Type B pancreatic cell (in vitro differentiated cells): ENCODE data around the gene LEPROT. TPM values are rescaled to one million over a fixed set of nuclear protein-coding genes. Genes with fewer than 3 reads are reported as not detected.
A peak's percentile ranks its signal among the peaks of the same experiment; 100 is the strongest.

Source experiments
- DNase-seq: peaks from one replicate; pipeline ENCODE4 v3.0.0; 2021; ENCODE audit warnings: mixed read lengths; ENCODE audit not compliant: unreplicated experiment; ENCODE audit errors: extremely low spot score
- H3K27ac Mint-ChIP-seq: 2 replicates; pipeline ENCODE4 v1.8.0; 2021; ENCODE audit warnings: mild to moderate bottlenecking, mixed read lengths
- H3K27me3 Mint-ChIP-seq: 2 replicates; pipeline ENCODE4 v1.8.0; 2021; ENCODE audit warnings: mixed read lengths
- H3K36me3 Mint-ChIP-seq: 2 replicates; pipeline ENCODE4 v1.8.0; 2021; ENCODE audit warnings: mixed read lengths
- H3K4me1 Mint-ChIP-seq: one replicate; pipeline ENCODE4 v1.8.0; 2021; ENCODE audit warnings: mixed read lengths; ENCODE audit not compliant: unreplicated experiment
- H3K4me3 Mint-ChIP-seq: 2 replicates; pipeline ENCODE4 v1.8.0; 2021; ENCODE audit warnings: mild to moderate bottlenecking, mixed read lengths
- H3K9me3 Mint-ChIP-seq: 2 replicates; pipeline ENCODE4 v1.8.0; 2021; ENCODE audit warnings: mixed read lengths
- total RNA-seq: library from RNA; stranded (reverse); gene quantifications from 2 replicates; pipeline ENCODE4 v1.2.1, GENCODE V29; 2021; ENCODE audit warnings: low replicate concordance
- TF ChIP-seq, protein P1 (sequence below): fragments of 200-600 bp; sonication (generic); conservative IDR thresholded peaks from 2 replicates; pipeline ENCODE4 v1.5.0; 2021; ENCODE audit warnings: antibody characterized with exemption, mild to moderate bottlenecking

The LEPROT gene
- total RNA-seq, 1 donor from 2014 or later = 54.3 TPM

GRCh38 chr1:65412984-65413375 lies 7.5 kb upstream of the LEPROT start:
- no peak overlapping the region for H3K27ac Mint-ChIP-seq
- TF ChIP-seq, protein P1, sequence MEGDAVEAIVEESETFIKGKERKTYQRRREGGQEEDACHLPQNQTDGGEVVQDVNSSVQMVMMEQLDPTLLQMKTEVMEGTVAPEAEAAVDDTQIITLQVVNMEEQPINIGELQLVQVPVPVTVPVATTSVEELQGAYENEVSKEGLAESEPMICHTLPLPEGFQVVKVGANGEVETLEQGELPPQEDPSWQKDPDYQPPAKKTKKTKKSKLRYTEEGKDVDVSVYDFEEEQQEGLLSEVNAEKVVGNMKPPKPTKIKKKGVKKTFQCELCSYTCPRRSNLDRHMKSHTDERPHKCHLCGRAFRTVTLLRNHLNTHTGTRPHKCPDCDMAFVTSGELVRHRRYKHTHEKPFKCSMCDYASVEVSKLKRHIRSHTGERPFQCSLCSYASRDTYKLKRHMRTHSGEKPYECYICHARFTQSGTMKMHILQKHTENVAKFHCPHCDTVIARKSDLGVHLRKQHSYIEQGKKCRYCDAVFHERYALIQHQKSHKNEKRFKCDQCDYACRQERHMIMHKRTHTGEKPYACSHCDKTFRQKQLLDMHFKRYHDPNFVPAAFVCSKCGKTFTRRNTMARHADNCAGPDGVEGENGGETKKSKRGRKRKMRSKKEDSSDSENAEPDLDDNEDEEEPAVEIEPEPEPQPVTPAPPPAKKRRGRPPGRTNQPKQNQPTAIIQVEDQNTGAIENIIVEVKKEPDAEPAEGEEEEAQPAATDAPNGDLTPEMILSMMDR = no peak
- no peaks in the 10 kb centered on the region for H3K9me3 Mint-ChIP-seq
- H3K4me3 Mint-ChIP-seq = no peak overlapping the region
- peaks cover 5% of the 10 kb centered on the region for H3K36me3 Mint-ChIP-seq
- DNase-seq = no peak
- no peaks in the 10 kb centered on the region for H3K27me3 Mint-ChIP-seq
- H3K4me1 Mint-ChIP-seq = no peaks in the 10 kb centered on the region

- H3K9me3 Mint-ChIP-seq = no peaks in the 10 kb centered on the region
- H3K27me3 Mint-ChIP-seq = no peaks in the 10 kb centered on the region
- H3K4me1 Mint-ChIP-seq = peaks cover 10% of the 10 kb centered on the region
- H3K27ac Mint-ChIP-seq = no peak overlapping the region
- no peak overlapping the region for H3K4me3 Mint-ChIP-seq
- TF ChIP-seq, protein P1 = no peak
- DNase-seq = no peak
- H3K36me3 Mint-ChIP-seq = peaks cover 5% of the 10 kb centered on the region
Observed at GRCh38 chr1:65414538-65414937, 5.9 kb upstream of the LEPROT start.

DNA sequence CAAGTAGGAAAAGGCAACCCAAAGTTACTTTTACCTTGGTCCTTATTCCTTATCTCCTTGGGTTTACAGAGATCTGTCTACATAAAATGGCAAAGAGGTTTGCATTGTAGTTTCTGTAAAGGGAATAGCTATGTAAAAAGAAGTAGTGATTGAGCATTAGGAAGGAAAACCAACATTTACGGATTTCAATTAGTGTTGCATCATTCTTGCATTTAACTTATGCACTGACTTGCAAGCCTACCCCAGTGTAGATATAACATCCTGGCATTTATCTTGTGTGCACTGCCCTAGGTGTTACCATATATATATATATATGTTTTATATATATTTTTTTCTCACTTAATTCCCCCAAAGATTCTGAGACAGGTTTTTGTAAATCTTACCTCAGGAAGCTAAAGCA lies 3.7 kb upstream of the LEPROT start:
- Mint-ChIP-seq H3K9me3 (no peaks in the 10 kb centered on the region), H3K27me3 (no peaks in the 10 kb centered on the region), H3K27ac (no peak overlapping the region), H3K36me3 (peaks cover 5% of the 10 kb centered on the region), H3K4me1 (peaks cover 14% of the 10 kb centered on the region), H3K4me3 (no peak overlapping the region)
- TF ChIP-seq, protein P1 = no peak
- no peak for DNase-seq

DNA sequence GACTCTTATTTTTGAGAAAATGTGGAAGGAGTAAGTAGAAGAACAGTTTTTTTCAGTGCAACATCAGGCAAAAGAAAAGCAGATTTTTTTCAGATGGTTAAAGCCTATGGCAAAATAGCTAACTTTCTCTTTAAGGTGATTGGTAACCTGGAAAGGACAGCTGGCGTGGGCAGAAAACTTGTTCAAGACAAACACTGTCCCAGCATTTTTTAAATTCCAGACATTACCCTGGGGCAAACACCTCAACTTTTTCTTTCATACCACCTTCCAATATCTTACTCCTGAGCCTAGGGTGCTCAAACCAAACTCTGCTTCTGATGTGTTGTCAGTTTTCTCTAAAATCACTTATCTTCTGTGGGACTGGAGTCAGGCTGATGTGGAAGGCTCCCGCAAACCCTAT lies 2.7 kb upstream of the LEPROT start:
- TF ChIP-seq, protein P1 = no peak
- Mint-ChIP-seq H3K27me3 (no peaks in the 10 kb centered on the region), H3K4me1 (peaks cover 14% of the 10 kb centered on the region), H3K27ac (peak overlapping the region; percentile 40), H3K9me3 (no peaks in the 10 kb centered on the region), H3K4me3 (peak overlapping the region; percentile 21), H3K36me3 (no peaks in the 10 kb centered on the region)
- no peak for DNase-seq

GRCh38 chr1:65418522-65419185 lies 1.8 kb upstream of the LEPROT start:
- TF ChIP-seq, protein P1 = no peak
- H3K4me1 Mint-ChIP-seq = peaks cover 14% of the 10 kb centered on the region
- H3K9me3 Mint-ChIP-seq = no peaks in the 10 kb centered on the region
- no peak for DNase-seq
- H3K36me3 Mint-ChIP-seq = no peaks in the 10 kb centered on the region
- H3K4me3 Mint-ChIP-seq = no peak overlapping the region
- no peaks in the 10 kb centered on the region for H3K27me3 Mint-ChIP-seq
- H3K27ac Mint-ChIP-seq = peak overlapping the region; percentile 90
